MCF 10A (cell line): Measurements from ENCODE around the gene HOXB5. TPM values are rescaled to one million over a fixed set of nuclear protein-coding genes. Genes with fewer than 3 reads are reported as not detected.

Experiments used
- BruUV-seq: library from RNA; stranded (reverse); fragments of 400-500 nt; replicated peaks from 2 replicates; lab custom pipeline; 2021; lab: Mats Ljungman, UMichigan
- CTCF ChIA-PET: fragments of 300-600 bp; sonication (Branson Sonifier 250); formaldehyde crosslinking; extraction: SDS; loops from one replicate; lab custom pipeline; 2021; ENCODE audit warnings: antibody characterized with exemption, inconsistent platforms; lab: Yijun Ruan, JAX
- POLR2A ChIA-PET: fragments of 300-600, 350-650 bp; sonication (Branson Sonifier 250); formaldehyde crosslinking; extraction: SDS; loops from one replicate; lab custom pipeline; 2020; ENCODE audit warnings: antibody characterized with exemption, inconsistent platforms; lab: Yijun Ruan, JAX
- DNase-seq: peaks from one replicate; pipeline ENCODE4 v3.0.0-alpha.2; 2018; ENCODE audit not compliant: unreplicated experiment
- H3K27ac Mint-ChIP-seq: one replicate; pipeline ENCODE4 v1.8.0; 2022; ENCODE audit warnings: mild to moderate bottlenecking, low read depth, mixed read lengths; ENCODE audit not compliant: unreplicated experiment
- H3K27me3 Mint-ChIP-seq: one replicate; pipeline ENCODE4 v1.8.0; 2022; ENCODE audit warnings: mixed read lengths; ENCODE audit not compliant: insufficient read depth, unreplicated experiment
- H3K36me3 Mint-ChIP-seq: one replicate; pipeline ENCODE4 v1.8.0; 2022; ENCODE audit warnings: mild to moderate bottlenecking, moderate library complexity, mixed read lengths; ENCODE audit not compliant: insufficient read depth, unreplicated experiment
- H3K4me1 Mint-ChIP-seq: one replicate; pipeline ENCODE4 v1.8.0; 2022; ENCODE audit warnings: mixed read lengths; ENCODE audit not compliant: insufficient read depth, unreplicated experiment
- H3K4me3 Mint-ChIP-seq: one replicate; pipeline ENCODE4 v1.8.0; 2022; ENCODE audit warnings: mild to moderate bottlenecking, moderate library complexity, mixed read lengths; ENCODE audit not compliant: unreplicated experiment
- H3K9me3 Mint-ChIP-seq: one replicate; pipeline ENCODE4 v1.8.0; 2022; ENCODE audit warnings: mixed read lengths; ENCODE audit not compliant: unreplicated experiment
- intact Hi-C: fragments of 100-400 bp; cut with micrococcal nuclease; formaldehyde crosslinking; loops from 2 replicates; pipeline ENCODE4 v1.14.1; 2022
- total RNA-seq: library from RNA; stranded (reverse); gene quantifications from 2 replicates; pipeline ENCODE4 v1.2.3, GENCODE V29; 2022
- TF ChIP-seq, protein P1 (sequence below): fragments of 200-600 bp; IDR thresholded peaks from one replicate; pipeline ENCODE4 v1.8.0; 2022; ENCODE audit warnings: antibody characterized with exemption, mild to moderate bottlenecking; ENCODE audit not compliant: unreplicated experiment

HOXB5 gene
- total RNA-seq, 1 experiment from 2014 or later: not detected

DNA sequence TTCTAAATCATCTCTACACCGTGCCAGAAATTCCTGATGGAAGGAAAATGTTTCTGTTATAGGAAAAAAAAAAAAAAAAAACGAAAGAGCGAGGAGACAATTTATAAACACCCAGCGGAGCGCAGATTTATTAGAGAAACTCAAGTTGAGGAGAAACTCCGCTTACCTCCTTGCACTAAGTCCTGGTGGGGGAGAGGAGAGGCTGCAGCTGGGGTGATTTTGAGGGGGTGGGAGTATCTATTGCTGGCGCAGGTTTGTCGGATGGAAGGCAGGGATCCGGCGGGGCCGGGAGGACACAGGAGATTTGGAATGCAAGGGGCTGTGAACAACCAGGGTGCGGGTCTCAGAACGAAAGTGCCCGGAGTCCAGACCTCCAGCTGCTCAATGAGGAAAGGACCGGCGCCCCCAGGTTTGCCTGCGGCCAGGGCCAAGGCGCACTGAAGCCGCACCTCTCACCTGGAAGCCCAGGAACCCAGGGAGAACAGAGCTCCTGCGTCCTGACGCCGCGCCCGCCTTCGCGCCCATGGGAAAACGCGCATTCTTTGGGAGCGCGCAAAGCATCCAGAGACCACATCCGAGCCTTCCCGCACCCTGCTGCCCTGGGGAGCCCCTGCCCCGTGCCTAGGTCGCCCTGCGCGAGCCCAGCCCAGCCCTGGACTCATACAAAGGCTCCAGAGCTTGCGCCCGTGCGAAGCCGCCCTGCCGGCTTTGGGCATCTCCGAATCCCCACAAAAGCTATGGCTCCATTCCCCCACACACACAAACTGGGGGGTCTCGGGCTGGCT, 24.1 kb upstream of the HOXB5 start:
- Mint-ChIP-seq H3K27ac (no peak overlapping the region), H3K27me3 (peaks cover 100% of the 10 kb centered on the region), H3K4me3 (no peak overlapping the region), H3K4me1 (peaks cover 4% of the 10 kb centered on the region), H3K9me3 (no peaks in the 10 kb centered on the region), H3K36me3 (peaks cover 7% of the 10 kb centered on the region)
- intact Hi-C loops: loop anchor here (1.0 to 2.0 kb wide), 5 partner anchors 309 to 592 kb away; no protein-coding TSS in a partner anchor
- ChIA-PET CTCF (interaction anchor here (0.5 to 2.7 kb wide), 14 partner anchors 8 to 884 kb away, joined by 3 to 10 read pairs (median 4); partner anchors contain the start of gene HOXB9), POLR2A (interaction anchor here (0.6 kb wide), 1 partner anchor 444 kb away, joined by 3 read pairs; no protein-coding TSS in a partner anchor)
- no peak for DNase-seq
- no TSS peak for BruUV-seq
- TF ChIP-seq, protein P1, sequence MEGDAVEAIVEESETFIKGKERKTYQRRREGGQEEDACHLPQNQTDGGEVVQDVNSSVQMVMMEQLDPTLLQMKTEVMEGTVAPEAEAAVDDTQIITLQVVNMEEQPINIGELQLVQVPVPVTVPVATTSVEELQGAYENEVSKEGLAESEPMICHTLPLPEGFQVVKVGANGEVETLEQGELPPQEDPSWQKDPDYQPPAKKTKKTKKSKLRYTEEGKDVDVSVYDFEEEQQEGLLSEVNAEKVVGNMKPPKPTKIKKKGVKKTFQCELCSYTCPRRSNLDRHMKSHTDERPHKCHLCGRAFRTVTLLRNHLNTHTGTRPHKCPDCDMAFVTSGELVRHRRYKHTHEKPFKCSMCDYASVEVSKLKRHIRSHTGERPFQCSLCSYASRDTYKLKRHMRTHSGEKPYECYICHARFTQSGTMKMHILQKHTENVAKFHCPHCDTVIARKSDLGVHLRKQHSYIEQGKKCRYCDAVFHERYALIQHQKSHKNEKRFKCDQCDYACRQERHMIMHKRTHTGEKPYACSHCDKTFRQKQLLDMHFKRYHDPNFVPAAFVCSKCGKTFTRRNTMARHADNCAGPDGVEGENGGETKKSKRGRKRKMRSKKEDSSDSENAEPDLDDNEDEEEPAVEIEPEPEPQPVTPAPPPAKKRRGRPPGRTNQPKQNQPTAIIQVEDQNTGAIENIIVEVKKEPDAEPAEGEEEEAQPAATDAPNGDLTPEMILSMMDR: no peak

DNA sequence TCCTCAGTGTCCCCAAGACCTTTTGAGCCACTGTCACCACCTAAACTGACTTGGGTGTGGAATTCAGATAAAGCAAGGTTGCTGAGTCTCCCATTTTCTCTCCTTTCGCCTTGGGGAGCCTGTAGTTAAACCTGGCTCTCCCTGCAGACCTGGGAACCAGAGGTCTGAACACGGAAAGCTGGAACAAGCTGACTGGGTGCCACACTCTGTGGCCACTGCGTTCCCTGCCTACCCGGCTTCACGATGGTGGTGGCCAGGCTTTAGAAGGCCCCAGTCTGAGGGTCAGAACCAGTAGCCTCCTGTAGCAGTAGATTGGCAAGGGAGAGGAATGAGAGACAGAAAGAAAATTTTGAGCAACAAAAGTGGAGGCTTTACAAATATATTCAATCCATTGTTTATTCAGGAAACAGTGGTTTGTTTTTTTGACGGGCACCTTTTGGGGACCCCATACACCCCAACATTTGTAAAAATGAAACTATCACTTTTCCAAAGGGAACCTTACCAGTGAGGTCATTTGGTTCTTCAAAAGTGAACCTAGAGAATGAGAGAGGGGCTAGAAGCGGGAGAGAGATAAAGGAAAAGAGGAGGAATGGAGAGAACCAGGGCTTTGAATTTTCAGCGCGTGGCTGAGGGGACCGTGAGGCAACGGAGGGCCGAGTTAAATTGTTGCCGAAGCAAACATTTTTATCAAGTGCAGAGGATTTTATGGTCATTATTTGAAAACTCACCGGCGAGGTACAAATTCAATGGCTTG, 23.3 kb upstream of the HOXB5 start:
- intact Hi-C loops: no loop called here
- Mint-ChIP-seq H3K4me3 (no peak overlapping the region), H3K4me1 (peaks cover 4% of the 10 kb centered on the region), H3K9me3 (no peaks in the 10 kb centered on the region), H3K27me3 (peaks cover 100% of the 10 kb centered on the region), H3K27ac (no peak overlapping the region), H3K36me3 (no peaks in the 10 kb centered on the region)
- ChIA-PET CTCF (interaction anchor here (0.6 to 2.7 kb wide), 6 partner anchors 8 to 591 kb away, joined by 3 to 10 read pairs (median 4); partner anchors contain the start of gene HOXB9), POLR2A (no interaction called here)
- no peak for DNase-seq
- TF ChIP-seq, protein P1: no peak
- no TSS peak for BruUV-seq

DNA sequence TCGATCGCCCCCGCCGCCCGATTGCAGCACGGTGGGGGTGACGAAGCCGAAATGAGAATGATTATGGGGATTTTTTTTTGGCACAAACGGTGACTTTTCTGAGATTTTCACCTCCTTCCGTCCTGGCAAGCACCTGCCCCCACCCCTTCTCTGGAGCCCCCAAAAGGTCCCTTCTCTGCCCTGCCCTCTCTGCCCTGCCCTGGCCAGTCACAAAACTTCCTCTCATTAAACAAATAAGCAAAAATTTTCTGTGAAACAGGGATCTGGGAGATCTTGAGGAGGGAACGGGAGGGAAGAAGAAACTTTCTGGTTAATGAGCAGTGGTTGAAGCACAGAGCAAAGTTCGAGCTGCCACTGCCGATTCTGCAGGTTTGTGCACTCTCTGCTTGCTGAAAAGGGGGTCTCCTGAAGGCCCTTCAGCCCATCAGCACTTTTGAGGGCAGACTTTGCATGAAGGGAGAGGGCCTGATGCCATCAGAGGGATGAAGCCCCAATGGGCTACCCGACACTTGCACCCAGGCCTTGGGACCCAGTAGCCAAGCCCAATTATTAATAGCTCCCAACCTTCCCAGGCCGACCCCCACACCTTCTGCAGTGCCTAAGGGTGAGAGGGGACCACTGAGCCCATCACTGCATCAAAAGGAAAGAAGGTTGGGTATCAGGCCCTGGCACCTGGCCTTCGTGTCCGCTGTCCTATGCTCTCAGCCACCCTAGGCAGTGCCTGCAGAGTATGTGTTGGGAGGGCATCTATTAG, 22.6 kb upstream of the HOXB5 start:
- H3K4me3 Mint-ChIP-seq: no peak overlapping the region
- peaks cover 100% of the 10 kb centered on the region for H3K27me3 Mint-ChIP-seq
- ChIA-PET CTCF (interaction anchor here (0.6 to 2.0 kb wide), 2 partner anchors 9 to 423 kb away, joined by 3 to 5 read pairs; partner anchors contain the start of gene HOXB9), POLR2A (no interaction called here)
- H3K27ac Mint-ChIP-seq: no peak overlapping the region
- intact Hi-C loops: no loop called here
- no TSS peak for BruUV-seq
- TF ChIP-seq, protein P1: no peak
- H3K36me3 Mint-ChIP-seq: no peaks in the 10 kb centered on the region
- peaks cover 4% of the 10 kb centered on the region for H3K4me1 Mint-ChIP-seq
- no peak for DNase-seq
- H3K9me3 Mint-ChIP-seq: no peaks in the 10 kb centered on the region
